Fibroblast of the aortic adventitia (primary cell): ENCODE data around the gene BTF3. TPM values are rescaled to one million over a fixed set of nuclear protein-coding genes. Genes with fewer than 3 reads are reported as not detected.
"Not testable (repeated sequence)": the region's sequence is repeated elsewhere in the genome, so short reads cannot be mapped to it uniquely, and the experiment has no call there.

Experiments used
- DNase-seq: peaks from one replicate; pipeline ENCODE4 v3.0.0-alpha.2; 2010; ENCODE audit warnings: low read depth
- H3K4me3 ChIP-seq: 2 replicates; pipeline ENCODE4 v1.5.1; 2011; ENCODE audit warnings: low read depth, mild to moderate bottlenecking, control low read depth, low read length, moderate library complexity
- CTCF ChIP-seq: IDR thresholded peaks from 2 replicates; pipeline ENCODE4 v1.5.1; 2011; ENCODE audit warnings: mild to moderate bottlenecking, low read length, control low read depth, inconsistent platforms; ENCODE audit not compliant: insufficient read depth
- total RNA-seq: library from RNA; depleted of rRNA; stranded (reverse); fragments of >200 nt; gene quantifications from 2 replicates; pipeline ENCODE4 v1.2.3, GENCODE V29; 2012; ENCODE audit warnings: low replicate concordance

The BTF3 gene
- total RNA-seq, 1 donor, result 484 TPM

- TF ChIP-seq CTCF, result peak; percentile 95
- DNase-seq, result peak; percentile 64
These were observed 43.7 kb upstream of the BTF3 start for GRCh38 chr5:73454379-73455036.

GRCh38 chr5:73456462-73456861, 41.8 kb upstream of the BTF3 start:
- H3K4me3 ChIP-seq, DNase-seq: not testable (repeated sequence)

More at GRCh38 chr5:73454379-73455036, 43.7 kb upstream of the BTF3 start:
- H3K4me3 ChIP-seq, result no peak overlapping the region

- no peak for TF ChIP-seq CTCF
- no peak overlapping the region for H3K4me3 ChIP-seq
- no peak for DNase-seq
These were observed 38.9 kb upstream of the BTF3 start for GRCh38 chr5:73459366-73459765.

GRCh38 chr5:73460133-73460532, 38.1 kb upstream of the BTF3 start:
- H3K4me3 ChIP-seq, result no peak overlapping the region
- DNase-seq, result no peak
- no peak for TF ChIP-seq CTCF

- peak; percentile 96 for DNase-seq
- no peak for TF ChIP-seq CTCF
- no peak overlapping the region for H3K4me3 ChIP-seq
These were observed 34.1 kb upstream of the BTF3 start for GRCh38 chr5:73464016-73464745.

GRCh38 chr5:73468638-73469037, 29.6 kb upstream of the BTF3 start:
- not testable (repeated sequence) for DNase-seq, H3K4me3 ChIP-seq

GRCh38 chr5:73469878-73470277, 28.4 kb upstream of the BTF3 start:
- DNase-seq, result no peak
- no peak for TF ChIP-seq CTCF
- no peak overlapping the region for H3K4me3 ChIP-seq

- no peak for DNase-seq
- TF ChIP-seq CTCF, result no peak
- H3K4me3 ChIP-seq, result no peak overlapping the region
These were observed 26.6 kb upstream of the BTF3 start for GRCh38 chr5:73471654-73472053.
